ENCODE data around the gene HECW1.

Gene HECW1

DNA sequence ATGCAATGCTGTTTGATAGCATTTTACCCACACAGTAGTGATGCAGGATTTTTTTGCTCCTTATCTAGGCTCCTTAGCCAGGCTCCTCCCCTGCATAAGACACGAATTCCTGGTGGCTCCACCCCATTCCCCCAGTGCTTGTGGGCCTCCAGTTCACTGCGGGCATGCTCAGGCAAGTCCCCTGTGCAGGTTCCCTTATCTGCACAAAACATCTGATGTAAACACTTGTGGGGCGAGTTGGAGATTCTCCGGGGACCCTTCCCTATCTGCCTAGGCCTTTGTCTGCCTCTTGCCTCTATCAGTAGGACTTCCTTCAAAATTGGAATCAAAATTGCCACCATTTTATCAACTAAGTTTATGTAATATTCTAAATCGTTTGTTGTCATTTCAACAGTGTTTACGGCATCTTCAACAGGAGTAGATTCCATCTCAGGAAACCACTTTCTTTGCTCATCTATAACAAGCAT is 465.1 kb downstream of the HECW1 start:
- no peak for TF ChIP-seq SIN3A (IDR thresholded peaks at IDR 0.05; ENCODE audit: borderline replicate concordance, insufficient read depth, low read length)
- TF ChIP-seq TAF1 (IDR thresholded peaks at IDR 0.05; ENCODE audit: borderline replicate concordance, insufficient read depth, low read length) = no peak
- TF ChIP-seq, protein P1, sequence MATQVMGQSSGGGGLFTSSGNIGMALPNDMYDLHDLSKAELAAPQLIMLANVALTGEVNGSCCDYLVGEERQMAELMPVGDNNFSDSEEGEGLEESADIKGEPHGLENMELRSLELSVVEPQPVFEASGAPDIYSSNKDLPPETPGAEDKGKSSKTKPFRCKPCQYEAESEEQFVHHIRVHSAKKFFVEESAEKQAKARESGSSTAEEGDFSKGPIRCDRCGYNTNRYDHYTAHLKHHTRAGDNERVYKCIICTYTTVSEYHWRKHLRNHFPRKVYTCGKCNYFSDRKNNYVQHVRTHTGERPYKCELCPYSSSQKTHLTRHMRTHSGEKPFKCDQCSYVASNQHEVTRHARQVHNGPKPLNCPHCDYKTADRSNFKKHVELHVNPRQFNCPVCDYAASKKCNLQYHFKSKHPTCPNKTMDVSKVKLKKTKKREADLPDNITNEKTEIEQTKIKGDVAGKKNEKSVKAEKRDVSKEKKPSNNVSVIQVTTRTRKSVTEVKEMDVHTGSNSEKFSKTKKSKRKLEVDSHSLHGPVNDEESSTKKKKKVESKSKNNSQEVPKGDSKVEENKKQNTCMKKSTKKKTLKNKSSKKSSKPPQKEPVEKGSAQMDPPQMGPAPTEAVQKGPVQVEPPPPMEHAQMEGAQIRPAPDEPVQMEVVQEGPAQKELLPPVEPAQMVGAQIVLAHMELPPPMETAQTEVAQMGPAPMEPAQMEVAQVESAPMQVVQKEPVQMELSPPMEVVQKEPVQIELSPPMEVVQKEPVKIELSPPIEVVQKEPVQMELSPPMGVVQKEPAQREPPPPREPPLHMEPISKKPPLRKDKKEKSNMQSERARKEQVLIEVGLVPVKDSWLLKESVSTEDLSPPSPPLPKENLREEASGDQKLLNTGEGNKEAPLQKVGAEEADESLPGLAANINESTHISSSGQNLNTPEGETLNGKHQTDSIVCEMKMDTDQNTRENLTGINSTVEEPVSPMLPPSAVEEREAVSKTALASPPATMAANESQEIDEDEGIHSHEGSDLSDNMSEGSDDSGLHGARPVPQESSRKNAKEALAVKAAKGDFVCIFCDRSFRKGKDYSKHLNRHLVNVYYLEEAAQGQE (IDR thresholded peaks at IDR 0.05; ENCODE audit: insufficient read depth in 1 of 2, low read depth in 2 of 2, low read length in 2 of 2) = no peak
- TF ChIP-seq FOXP2 (optimal IDR thresholded peaks at IDR 0.05; ENCODE audit: borderline replicate concordance, extremely low read depth, extremely low read length, insufficient read depth) = no peak
- TF ChIP-seq POLR2AphosphoS5 (IDR thresholded peaks at IDR 0.05; ENCODE audit: low read depth, low read length) = no peak

DNA sequence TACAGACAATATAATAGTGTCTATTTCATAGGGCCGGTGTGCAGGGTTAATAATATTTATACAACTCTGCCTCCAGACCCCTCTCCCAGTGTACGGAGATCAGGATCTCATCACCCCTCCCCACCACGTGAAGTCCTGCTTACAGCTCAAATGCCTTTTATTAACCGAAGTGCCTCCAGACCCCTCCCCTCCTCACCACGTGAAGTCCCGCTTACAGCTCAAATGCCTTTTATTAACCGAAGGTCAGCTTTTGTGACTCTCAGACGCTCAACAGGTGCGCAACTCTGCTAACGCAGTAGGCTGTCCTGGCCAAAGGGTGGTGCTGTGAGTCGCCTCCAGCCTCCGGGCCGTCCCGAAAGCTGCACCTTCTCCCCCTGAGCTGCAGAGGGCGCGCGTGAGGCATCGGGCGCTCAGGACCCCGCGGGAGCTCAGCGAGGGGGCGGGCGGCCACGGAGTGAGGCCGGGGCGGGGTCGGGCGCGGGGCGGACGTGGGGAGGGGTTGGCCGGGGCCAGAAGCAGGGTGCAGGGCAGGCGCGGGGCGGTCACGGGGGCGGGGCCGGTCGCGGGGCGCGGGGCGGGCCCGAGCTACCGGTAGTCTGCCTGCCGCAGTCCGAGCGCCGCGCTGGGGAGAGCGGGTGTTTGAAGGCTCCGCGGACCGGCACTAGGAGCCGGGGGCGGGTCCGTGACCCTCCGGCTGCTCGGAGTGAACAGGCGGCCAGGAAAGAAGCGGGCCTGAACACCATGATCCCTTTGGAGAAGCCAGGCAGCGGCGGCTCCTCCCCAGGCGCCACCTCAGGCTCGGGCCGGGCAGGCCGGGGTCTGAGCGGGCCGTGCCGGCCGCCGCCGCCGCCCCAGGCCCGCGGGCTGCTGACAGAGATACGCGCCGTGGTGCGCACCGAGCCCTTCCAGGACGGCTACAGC is 470.3 kb downstream of the HECW1 start, which contains the start of gene STK17A:
STK17A (plus strand) TSS at position 606 of the 921 bp plus-strand sequence; CDS start at position 742, 136 bp downstream.
- peak; percentile 92 for TF ChIP-seq FOXP2 (optimal IDR thresholded peaks at IDR 0.05; ENCODE audit: borderline replicate concordance, extremely low read depth, extremely low read length, insufficient read depth)
- peak; percentile 84; the same call in 1 of the 2 replicates for TF ChIP-seq TAF1 (IDR thresholded peaks at IDR 0.05; ENCODE audit: borderline replicate concordance, insufficient read depth, low read length)
- TF ChIP-seq SIN3A (IDR thresholded peaks at IDR 0.05; ENCODE audit: borderline replicate concordance, insufficient read depth, low read length) = peak; percentile 34; the same call in 1 of the 2 replicates
- TF ChIP-seq POLR2AphosphoS5 (IDR thresholded peaks at IDR 0.05; ENCODE audit: low read depth, low read length) = peak; percentile 81
- TF ChIP-seq, protein P1 (IDR thresholded peaks at IDR 0.05; ENCODE audit: insufficient read depth in 1 of 2, low read depth in 2 of 2, low read length in 2 of 2) = peak in 1 of 2 experiments; percentile 43; a peak in 1 of 4 replicates

DNA sequence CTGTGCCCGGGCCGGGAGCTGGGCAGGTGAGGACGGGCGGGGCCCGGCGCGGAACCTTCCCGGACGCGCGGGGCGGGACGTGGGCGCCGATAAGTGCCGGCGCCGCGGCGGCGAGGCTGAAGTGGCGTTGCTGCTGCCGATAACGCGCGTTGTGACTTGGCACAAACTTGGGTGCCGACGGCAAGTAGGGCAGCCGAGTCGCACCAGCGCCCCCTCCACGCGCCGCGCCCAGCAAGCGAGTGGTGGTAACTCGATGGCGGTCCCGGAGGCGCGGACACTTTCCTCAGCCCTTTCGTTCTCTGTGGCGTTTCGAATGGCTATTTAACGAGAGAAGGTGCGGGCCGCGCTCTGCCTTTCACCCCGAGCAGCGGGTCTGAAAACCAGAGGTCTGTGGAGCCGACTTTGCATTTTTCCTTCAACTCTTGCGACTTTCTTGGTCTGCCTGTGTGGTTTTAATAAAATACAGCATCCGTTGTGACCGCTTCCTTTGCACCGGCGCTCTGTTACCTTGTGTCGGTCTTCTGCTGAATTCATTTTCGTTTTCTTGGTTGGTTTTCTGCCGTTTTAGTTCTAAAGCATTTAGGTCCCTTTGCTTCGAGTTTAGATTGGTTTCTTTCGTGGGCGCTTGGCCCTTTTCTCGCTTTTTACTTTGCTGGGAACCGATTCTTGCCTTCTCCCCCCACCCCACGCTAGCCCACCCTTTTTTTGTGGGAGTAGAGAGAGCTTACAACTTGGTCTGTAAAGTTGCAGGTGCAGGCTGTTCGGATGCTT is 471.2 kb downstream of the HECW1 start:
- TF ChIP-seq, protein P1 (IDR thresholded peaks at IDR 0.05; ENCODE audit: insufficient read depth in 1 of 2, low read depth in 2 of 2, low read length in 2 of 2) = no peak
- peak; percentile 4 for TF ChIP-seq FOXP2 (optimal IDR thresholded peaks at IDR 0.05; ENCODE audit: borderline replicate concordance, extremely low read depth, extremely low read length, insufficient read depth)

DNA sequence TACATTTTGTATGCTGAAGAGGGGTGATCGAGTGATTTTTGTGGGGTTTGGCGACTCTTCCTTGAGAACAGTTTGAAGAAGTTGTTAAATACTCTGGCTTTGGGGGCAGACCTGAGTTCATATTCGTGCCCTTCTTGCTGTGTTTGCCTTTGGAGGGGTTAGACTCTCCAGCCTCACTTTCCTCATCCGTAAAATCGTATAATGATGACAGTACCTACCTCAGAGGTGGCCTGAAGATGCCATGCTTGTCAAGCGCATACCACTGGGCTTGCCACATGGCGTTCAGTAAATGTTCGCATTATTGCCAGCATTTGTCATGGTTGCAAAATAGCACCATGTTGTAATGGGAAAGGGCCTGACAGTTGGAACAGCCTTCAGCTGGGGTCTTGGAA is 471.7 kb downstream of the HECW1 start:
- TF ChIP-seq SIN3A (IDR thresholded peaks at IDR 0.05; ENCODE audit: borderline replicate concordance, insufficient read depth, low read length) (no peak), FOXP2 (optimal IDR thresholded peaks at IDR 0.05; ENCODE audit: borderline replicate concordance, extremely low read depth, extremely low read length, insufficient read depth) (no peak), POLR2AphosphoS5 (IDR thresholded peaks at IDR 0.05; ENCODE audit: low read depth, low read length) (no peak), TAF1 (IDR thresholded peaks at IDR 0.05; ENCODE audit: borderline replicate concordance, insufficient read depth, low read length) (no peak)
- TF ChIP-seq, protein P1 (IDR thresholded peaks at IDR 0.05; ENCODE audit: insufficient read depth in 1 of 2, low read depth in 2 of 2, low read length in 2 of 2) = no peak
